ENCODE data around the gene TACC2.

DNA sequence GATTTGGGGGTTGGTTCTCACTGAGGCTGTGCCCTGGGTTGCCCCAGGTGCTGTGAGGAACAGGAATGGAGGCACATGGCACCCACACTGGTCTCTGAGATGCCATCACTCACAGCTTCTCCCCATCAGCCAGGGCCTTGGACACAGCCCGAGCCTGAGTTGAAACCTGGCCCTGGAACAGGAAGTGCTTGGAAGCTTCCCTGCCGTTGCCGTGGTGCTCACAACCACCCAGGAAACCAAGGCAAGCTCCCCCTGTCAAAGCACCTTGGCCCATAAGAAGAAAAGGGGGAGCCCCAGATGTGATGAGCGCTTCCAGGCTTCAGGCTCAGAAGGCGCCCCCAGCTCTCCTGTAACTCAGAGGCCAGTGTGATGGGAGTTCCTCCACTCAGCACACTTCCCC lies 282.1 kb downstream of the TACC2 start, which contains the start of gene BTBD16:
- TF ChIP-seq EZH2 (IDR thresholded peaks at IDR 0.05; ENCODE audit: borderline replicate concordance, insufficient read depth, low read depth, low read length, poor library complexity, severe bottlenecking) = no peak
- TF ChIP-seq, protein P1, sequence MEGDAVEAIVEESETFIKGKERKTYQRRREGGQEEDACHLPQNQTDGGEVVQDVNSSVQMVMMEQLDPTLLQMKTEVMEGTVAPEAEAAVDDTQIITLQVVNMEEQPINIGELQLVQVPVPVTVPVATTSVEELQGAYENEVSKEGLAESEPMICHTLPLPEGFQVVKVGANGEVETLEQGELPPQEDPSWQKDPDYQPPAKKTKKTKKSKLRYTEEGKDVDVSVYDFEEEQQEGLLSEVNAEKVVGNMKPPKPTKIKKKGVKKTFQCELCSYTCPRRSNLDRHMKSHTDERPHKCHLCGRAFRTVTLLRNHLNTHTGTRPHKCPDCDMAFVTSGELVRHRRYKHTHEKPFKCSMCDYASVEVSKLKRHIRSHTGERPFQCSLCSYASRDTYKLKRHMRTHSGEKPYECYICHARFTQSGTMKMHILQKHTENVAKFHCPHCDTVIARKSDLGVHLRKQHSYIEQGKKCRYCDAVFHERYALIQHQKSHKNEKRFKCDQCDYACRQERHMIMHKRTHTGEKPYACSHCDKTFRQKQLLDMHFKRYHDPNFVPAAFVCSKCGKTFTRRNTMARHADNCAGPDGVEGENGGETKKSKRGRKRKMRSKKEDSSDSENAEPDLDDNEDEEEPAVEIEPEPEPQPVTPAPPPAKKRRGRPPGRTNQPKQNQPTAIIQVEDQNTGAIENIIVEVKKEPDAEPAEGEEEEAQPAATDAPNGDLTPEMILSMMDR (IDR thresholded peaks at IDR 0.05) = no peak

Data from B cell (primary cell).